ENCODE results near the gene SPRR3. TPM values are rescaled to one million over a fixed set of nuclear protein-coding genes. Genes with fewer than 3 reads are reported as not detected.

SPRR3 gene
- under 1 TPM in 2 of 4 donors, not detected in 2; 0.18 to 0.49 TPM for polyA plus RNA-seq (ENCODE audit: insufficient read length in 4 of 4)

GRCh38 chr1:153001382-153001781 lies at the start of gene SPRR3:
Gene SPRR3 (plus strand): TSS chr1:153001749. CDS start chr1:153003021, 1,272 bp downstream.
- DNase-seq (ENCODE audit: low read depth in 4 of 4, low spot score in 3 of 4): no peak

- no peak for DNase-seq (ENCODE audit: low read depth in 4 of 4, low spot score in 3 of 4)
Observed at GRCh38 chr1:152953761-152954160, 47.8 kb upstream of the SPRR3 start.

- DNase-seq (ENCODE audit: low read depth in 4 of 4, low spot score in 3 of 4): no peak
Observed at GRCh38 chr1:152954436-152954835, 47.1 kb upstream of the SPRR3 start.

GRCh38 chr1:152957561-152957960 lies 44.0 kb upstream of the SPRR3 start:
- no peak for DNase-seq (ENCODE audit: low read depth in 4 of 4, low spot score in 3 of 4)

GRCh38 chr1:152959273-152959672 lies 42.3 kb upstream of the SPRR3 start:
- no peak for DNase-seq (ENCODE audit: low read depth in 4 of 4, low spot score in 3 of 4)

GRCh38 chr1:152959801-152960451 lies 41.6 kb upstream of the SPRR3 start:
- DNase-seq (ENCODE audit: low read depth in 4 of 4, low spot score in 3 of 4): no peak

GRCh38 chr1:152960452-152961044 lies 41.0 kb upstream of the SPRR3 start:
- DNase-seq (ENCODE audit: low read depth in 4 of 4, low spot score in 3 of 4): no peak

GRCh38 chr1:152961226-152961891 lies 40.2 kb upstream of the SPRR3 start:
- no peak for DNase-seq (ENCODE audit: low read depth in 4 of 4, low spot score in 3 of 4)

GRCh38 chr1:152962876-152963415 lies 38.6 kb upstream of the SPRR3 start:
- no peak for DNase-seq (ENCODE audit: low read depth in 4 of 4, low spot score in 3 of 4)

- no peak for DNase-seq (ENCODE audit: low read depth in 4 of 4, low spot score in 3 of 4)
Observed at GRCh38 chr1:152964536-152964935, 37.0 kb upstream of the SPRR3 start.

GRCh38 chr1:152965853-152966252 lies 35.7 kb upstream of the SPRR3 start:
- DNase-seq (ENCODE audit: low read depth in 4 of 4, low spot score in 3 of 4): no peak

GRCh38 chr1:152967201-152967600 lies 34.3 kb upstream of the SPRR3 start:
- DNase-seq (ENCODE audit: low read depth in 4 of 4, low spot score in 3 of 4): no peak

GRCh38 chr1:152968248-152968647 lies 33.3 kb upstream of the SPRR3 start:
- no peak for DNase-seq (ENCODE audit: low read depth in 4 of 4, low spot score in 3 of 4)

- no peak for DNase-seq (ENCODE audit: low read depth in 4 of 4, low spot score in 3 of 4)
Observed at GRCh38 chr1:152969036-152969435, 32.5 kb upstream of the SPRR3 start.

- no peak for DNase-seq (ENCODE audit: low read depth in 4 of 4, low spot score in 3 of 4)
Observed at GRCh38 chr1:152970495-152970894, 31.1 kb upstream of the SPRR3 start, which contains the start of gene SPRR4. Gene SPRR4 (plus strand): TSS chr1:152970648. CDS start chr1:152971891, 1,243 bp downstream.

- no peak for DNase-seq (ENCODE audit: low read depth in 4 of 4, low spot score in 3 of 4)
Observed at GRCh38 chr1:152972196-152972886, 29.2 kb upstream of the SPRR3 start.

GRCh38 chr1:152976688-152977087 lies 24.9 kb upstream of the SPRR3 start:
- no peak for DNase-seq (ENCODE audit: low read depth in 4 of 4, low spot score in 3 of 4)

- DNase-seq (ENCODE audit: low read depth in 4 of 4, low spot score in 3 of 4): no peak
Observed at GRCh38 chr1:152977614-152978013, 23.9 kb upstream of the SPRR3 start.

- no peak for DNase-seq (ENCODE audit: low read depth in 4 of 4, low spot score in 3 of 4)
Observed at GRCh38 chr1:152980676-152981075, 20.9 kb upstream of the SPRR3 start.

- DNase-seq (ENCODE audit: low read depth in 4 of 4, low spot score in 3 of 4): peak in 1 of 4 donors; percentile 8
Observed at GRCh38 chr1:152981146-152981871, 20.2 kb upstream of the SPRR3 start.

Measured in right renal pelvis (tissue), 4 donors.